SK-N-SH (cell line): Measurements from ENCODE around the gene MCTP1. TPM values are rescaled to one million over a fixed set of nuclear protein-coding genes. Genes with fewer than 3 reads are reported as not detected.

Source experiments
- CTCF ChIA-PET: fragments of 300-600, 350-600 bp; formaldehyde crosslinking; extraction: SDS; loops from one replicate; lab custom pipeline; 2021; lab: Yijun Ruan, JAX
- POLR2A ChIA-PET: fragments of 350-600 bp; sonication (Branson Sonifier 250); formaldehyde crosslinking; extraction: SDS; loops from one replicate; lab custom pipeline; 2020; ENCODE audit warnings: antibody characterized with exemption, inconsistent platforms; lab: Yijun Ruan, JAX
- DNase-seq: peaks from one replicate; pipeline ENCODE4 v3.0.0; 2012
- H2AFZ ChIP-seq: fragments of 200-600 bp; sonication (generic); 2 replicates; pipeline ENCODE4 v1.8.1; 2016; ENCODE audit warnings: antibody characterized with exemption, mild to moderate bottlenecking, low read depth
- H3F3A ChIP-seq: fragments of 200-600 bp; sonication (generic); replicated peaks from 2 replicates; pipeline ENCODE3; 2016; ENCODE audit warnings: antibody characterized with exemption, mild to moderate bottlenecking; ENCODE audit not compliant: insufficient read depth
- H3K27ac ChIP-seq, 2 experiments: fragments of 200-500 bp in 1 of 2; fragments of 200-600 bp in 1 of 2; sonication (Bioruptor generic) in 1 of 2; sonication (generic), shearing (Covaris generic) in 1 of 2; 2 replicates each; pipeline versions ENCODE4 v1.5.1 to v1.6.1; 2014 to 2016; ENCODE audit warnings: low read depth in 2 of 2, inconsistent platforms in 1 of 2, low read length in 1 of 2, mild to moderate bottlenecking in 1 of 2, mixed read lengths in 1 of 2
- H3K27me3 ChIP-seq: fragments of 200-600 bp; sonication (generic), shearing (Covaris generic); 2 replicates; pipeline ENCODE4 v1.6.1; 2016; ENCODE audit warnings: mixed run types; ENCODE audit not compliant: insufficient read depth
- H3K36me3 ChIP-seq, 2 experiments: fragments of 200-500 bp in 1 of 2; fragments of 200-600 bp in 1 of 2; sonication (Bioruptor generic) in 1 of 2; sonication (generic) in 1 of 2; replicated peaks in 1 of 2; 2 replicates each; pipeline versions ENCODE3 to v1.5.1; 2014 to 2016; ENCODE audit warnings: low read length in 1 of 2, mild to moderate bottlenecking in 1 of 2; ENCODE audit not compliant: insufficient read depth in 2 of 2, control insufficient read depth in 1 of 2
- H3K4me1 ChIP-seq, 2 experiments: fragments of 200-500 bp in 1 of 2; fragments of 200-600 bp in 1 of 2; sonication (Bioruptor generic) in 1 of 2; sonication (generic), shearing (Covaris generic) in 1 of 2; 2 replicates each; pipeline versions ENCODE4 v1.5.1 to v1.6.1; 2014 to 2016; ENCODE audit warnings: low read depth in 1 of 2, low read length in 1 of 2, mixed run types in 1 of 2; ENCODE audit not compliant: insufficient read depth in 2 of 2, control insufficient read depth in 1 of 2
- H3K4me2 ChIP-seq: fragments of 200-600 bp; sonication (generic), shearing (Covaris generic); 2 replicates; pipeline ENCODE4 v1.6.1; 2017; ENCODE audit warnings: mixed run types
- H3K4me3 ChIP-seq, 2 experiments: fragments of 200-500 bp in 1 of 2; fragments of 200-600 bp in 1 of 2; sonication (Bioruptor generic) in 1 of 2; sonication (generic), shearing (Covaris generic) in 1 of 2; 2 replicates each; pipeline versions ENCODE4 v1.5.1 to v1.8.1; 2014 to 2016; ENCODE audit warnings: low read depth in 2 of 2, inconsistent platforms in 1 of 2, low read length in 1 of 2, mild to moderate bottlenecking in 1 of 2, mixed read lengths in 1 of 2, moderate library complexity in 1 of 2
- H3K79me2 ChIP-seq: fragments of 200-600 bp; sonication (generic); 2 replicates; pipeline ENCODE4 v1.8.1; 2017; ENCODE audit warnings: mild to moderate bottlenecking; ENCODE audit not compliant: insufficient read depth
- H3K9ac ChIP-seq: fragments of 200-600 bp; sonication (generic); 2 replicates; pipeline ENCODE4 v1.6.1; 2017; ENCODE audit warnings: mixed run types
- H3K9me2 ChIP-seq: fragments of 200-600 bp; sonication (generic); 2 replicates; pipeline ENCODE4 v1.6.1; 2017; ENCODE audit warnings: mixed run types
- H3K9me3 ChIP-seq: fragments of 200-600 bp; sonication (generic); 2 replicates; pipeline ENCODE4 v1.6.1; 2017; ENCODE audit warnings: mixed run types, mild to moderate bottlenecking, moderate library complexity
- H4K20me1 ChIP-seq: fragments of 200-600 bp; sonication (generic); 2 replicates; pipeline ENCODE4 v1.6.1; 2017; ENCODE audit warnings: mild to moderate bottlenecking, mixed run types; ENCODE audit not compliant: insufficient read depth
- CHD2 ChIP-seq: fragments of 150-350 bp; IDR thresholded peaks from 2 replicates; pipeline ENCODE4 v1.6.1; 2018; ENCODE audit warnings: low read length; ENCODE audit not compliant: partially characterized antibody
- CTCF ChIP-seq: fragments of 200-600 bp; sonication (generic); IDR thresholded peaks from 2 replicates; pipeline ENCODE4 v1.6.1; 2017; ENCODE audit warnings: antibody characterized with exemption, mild to moderate bottlenecking, moderate library complexity
- EZH2phosphoT487 ChIP-seq: fragments of 200-600 bp; sonication (generic); IDR thresholded peaks from 2 replicates; pipeline ENCODE4 v1.6.1; 2017; ENCODE audit warnings: low read depth, mixed run types, mild to moderate bottlenecking, antibody characterized with exemption, moderate library complexity, borderline replicate concordance
- FOXJ3 ChIP-seq: sonication (generic); formaldehyde crosslinking; IDR thresholded peaks from 2 replicates; pipeline ENCODE4 v1.5.1; 2020; ENCODE audit warnings: mild to moderate bottlenecking, missing genetic modification reagents
- GATA2 ChIP-seq: sonication (generic); formaldehyde crosslinking; IDR thresholded peaks from 2 replicates; pipeline ENCODE4 v1.5.0; 2020; ENCODE audit warnings: mild to moderate bottlenecking, missing genetic modification reagents
- NRF1 ChIP-seq: IDR thresholded peaks from 2 replicates; pipeline ENCODE4 v1.6.1; 2012; ENCODE audit warnings: low read depth, mild to moderate bottlenecking, low read length
- POLR2AphosphoS5 ChIP-seq: IDR thresholded peaks from 2 replicates; pipeline ENCODE4 v1.6.1; 2012; ENCODE audit warnings: low read depth, low read length
- RFX5 ChIP-seq: IDR thresholded peaks from 2 replicates; pipeline ENCODE4 v1.6.1; 2012; ENCODE audit warnings: mild to moderate bottlenecking, improper control_type of control experiment, low read length
- RXRA ChIP-seq: IDR thresholded peaks from 2 replicates; pipeline ENCODE4 v1.4.0; 2012; ENCODE audit warnings: low read depth, mild to moderate bottlenecking, borderline replicate concordance
- TEAD4 ChIP-seq: IDR thresholded peaks from 2 replicates; pipeline ENCODE4 v1.4.0; 2012; ENCODE audit warnings: mild to moderate bottlenecking, borderline replicate concordance; ENCODE audit not compliant: insufficient read depth
- polyA plus RNA-seq, 3 experiments: library from polyadenylated mRNA; depleted of rRNA; stranded (reverse); fragments of >200 nt; gene quantifications; 2 replicates each; pipeline ENCODE4 v1.2.3, GENCODE V29; 2012
- TF ChIP-seq, protein P1 (sequence below): IDR thresholded peaks from 2 replicates; pipeline ENCODE4; 2012

MCTP1 gene
- polyA plus RNA-seq, 1 of the 3 experiments (the other 2 are of a cell fraction), result 0.53 TPM

GRCh38 chr5:95086927-95087815 lies 197.7 kb downstream of the MCTP1 start (continued):
- TF ChIP-seq NRF1, result no peak
- TF ChIP-seq FOXJ3, result no peak
- no peak for TF ChIP-seq RXRA
- no peak for TF ChIP-seq POLR2AphosphoS5
- no peak for TF ChIP-seq CTCF

DNA sequence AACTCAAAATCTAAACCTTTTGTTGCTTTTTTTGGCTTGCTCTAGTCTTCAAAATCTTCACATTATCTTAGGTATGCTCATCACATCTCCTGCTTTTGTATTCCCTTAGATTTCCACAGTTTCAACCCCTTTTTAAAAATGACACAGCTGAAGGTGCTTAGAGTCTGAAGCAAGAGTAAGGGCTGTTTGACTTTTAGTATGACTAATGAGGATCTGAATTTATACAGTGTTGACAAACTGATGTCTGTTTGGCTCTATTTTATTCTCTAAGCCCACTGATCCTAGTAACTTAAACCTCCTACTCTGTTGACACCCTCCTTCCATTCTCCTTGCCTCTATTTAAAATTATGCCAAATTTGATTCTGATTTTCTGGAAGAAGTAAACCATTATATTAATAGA lies 200.1 kb downstream of the MCTP1 start:
- peaks cover 0 to 9% of the 10 kb centered on the region in 2 experiments; a peak in 2 of 4 replicates for H3K4me1 ChIP-seq
- H3F3A ChIP-seq, result peaks cover 9% of the 10 kb centered on the region
- H3K27me3 ChIP-seq, result no peaks in the 10 kb centered on the region
- no peak overlapping the region for H3K9ac ChIP-seq
- H3K36me3 ChIP-seq, result no peaks in the 10 kb centered on the region
- TF ChIP-seq, protein P1, sequence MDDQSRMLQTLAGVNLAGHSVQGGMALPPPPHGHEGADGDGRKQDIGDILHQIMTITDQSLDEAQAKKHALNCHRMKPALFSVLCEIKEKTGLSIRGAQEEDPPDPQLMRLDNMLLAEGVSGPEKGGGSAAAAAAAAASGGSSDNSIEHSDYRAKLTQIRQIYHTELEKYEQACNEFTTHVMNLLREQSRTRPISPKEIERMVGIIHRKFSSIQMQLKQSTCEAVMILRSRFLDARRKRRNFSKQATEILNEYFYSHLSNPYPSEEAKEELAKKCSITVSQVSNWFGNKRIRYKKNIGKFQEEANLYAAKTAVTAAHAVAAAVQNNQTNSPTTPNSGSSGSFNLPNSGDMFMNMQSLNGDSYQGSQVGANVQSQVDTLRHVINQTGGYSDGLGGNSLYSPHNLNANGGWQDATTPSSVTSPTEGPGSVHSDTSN, result no peak
- no peak for TF ChIP-seq GATA2 (CRISPR knock-in tag)
- no peak for TF ChIP-seq TEAD4
- TF ChIP-seq CHD2, result no peak
- TF ChIP-seq POLR2AphosphoS5, result no peak
- TF ChIP-seq EZH2phosphoT487, result no peak
- TF ChIP-seq RFX5, result no peak
- TF ChIP-seq CTCF, result no peak
- ChIA-PET POLR2A (no interaction called here), CTCF (interaction anchor here (0.6 kb wide), 1 partner anchor 116 kb away, joined by 4 read pairs; no protein-coding TSS in a partner anchor)
- H3K27ac ChIP-seq, result no peak overlapping the region
- no peak overlapping the region for H2AFZ ChIP-seq
- no peak for DNase-seq
- H3K79me2 ChIP-seq, result no peaks in the 10 kb centered on the region
- no peak overlapping the region for H3K4me3 ChIP-seq
- no peak overlapping the region for H3K4me2 ChIP-seq
- H4K20me1 ChIP-seq, result no peaks in the 10 kb centered on the region
- H3K9me2 ChIP-seq, result no peaks in the 10 kb centered on the region
- H3K9me3 ChIP-seq, result no peaks in the 10 kb centered on the region
